SIG-M5 (cell line): ENCODE measurements around the gene NOL12.
"Not testable (repeated sequence)": the region's sequence is repeated elsewhere in the genome, so short reads cannot be mapped to it uniquely, and the experiment has no call there.

Source experiments
- DNase-seq: peaks from one replicate; lab custom pipeline; 2025; lab: John Stamatoyannopoulos, UW

NOL12 gene

GRCh38 chr22:37713761-37714160, 27.6 kb downstream of the NOL12 start:
- no peak for DNase-seq

GRCh38 chr22:37714634-37715033, 28.5 kb downstream of the NOL12 start:
- DNase-seq: no peak

- no peak for DNase-seq
These were observed 29.6 kb downstream of the NOL12 start for GRCh38 chr22:37715760-37716159.

GRCh38 chr22:37716708-37717107, 30.6 kb downstream of the NOL12 start:
- no peak for DNase-seq

GRCh38 chr22:37717235-37717634, 31.1 kb downstream of the NOL12 start:
- DNase-seq: not testable (repeated sequence)

GRCh38 chr22:37717746-37718305, 31.7 kb downstream of the NOL12 start:
- not testable (repeated sequence) for DNase-seq

GRCh38 chr22:37725551-37726240, 39.6 kb downstream of the NOL12 start:
- DNase-seq: no peak

GRCh38 chr22:37726241-37726887, 40.2 kb downstream of the NOL12 start:
- no peak for DNase-seq

GRCh38 chr22:37728620-37729019, 42.5 kb downstream of the NOL12 start:
- no peak for DNase-seq

- DNase-seq: no peak
These were observed 45.8 kb downstream of the NOL12 start for GRCh38 chr22:37731804-37732471.

GRCh38 chr22:37732699-37733607, 46.8 kb downstream of the NOL12 start:
- no peak for DNase-seq

- DNase-seq: no peak
These were observed 47.7 kb downstream of the NOL12 start for GRCh38 chr22:37733625-37734401.

- no peak for DNase-seq
These were observed 48.2 kb downstream of the NOL12 start for GRCh38 chr22:37734402-37734700.

- no peak for DNase-seq
These were observed 48.9 kb downstream of the NOL12 start for GRCh38 chr22:37734964-37735451.

GRCh38 chr22:37739035-37739434, 52.9 kb downstream of the NOL12 start:
- DNase-seq: no peak

- DNase-seq: peak; percentile 68
These were observed 53.5 kb downstream of the NOL12 start for GRCh38 chr22:37739611-37740049.

GRCh38 chr22:37740455-37741311, 54.5 kb downstream of the NOL12 start:
- DNase-seq: no peak

GRCh38 chr22:37741312-37741795, 55.2 kb downstream of the NOL12 start:
- DNase-seq: peak; percentile 41

- DNase-seq: no peak
These were observed 56.4 kb downstream of the NOL12 start for GRCh38 chr22:37742376-37743171.
